ENCODE data around the gene ABCA7.

DNA sequence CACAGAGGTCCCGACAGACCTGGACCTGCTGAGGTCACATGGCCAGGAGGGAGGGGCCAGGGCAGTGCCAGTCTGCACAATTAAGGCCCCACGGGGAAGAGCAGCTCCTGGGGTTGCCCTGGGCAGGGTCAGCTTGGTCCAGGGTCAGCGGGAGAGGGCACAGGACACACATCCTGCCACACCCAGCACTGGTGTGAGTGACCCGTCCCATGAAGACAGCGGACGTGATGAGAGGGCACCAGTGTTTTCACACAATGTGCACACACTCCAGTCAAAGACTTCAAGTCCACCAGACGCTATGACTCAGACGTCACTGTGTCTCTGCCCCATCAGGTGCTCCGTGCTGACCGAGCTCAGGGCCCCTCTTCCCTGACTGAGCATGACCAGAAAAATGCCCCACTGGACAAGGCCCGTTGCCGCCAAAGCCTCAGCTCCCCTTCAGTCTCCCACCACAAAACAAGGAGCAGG is 23.2 kb upstream of the ABCA7 start:
- TF ChIP-seq, protein P1, sequence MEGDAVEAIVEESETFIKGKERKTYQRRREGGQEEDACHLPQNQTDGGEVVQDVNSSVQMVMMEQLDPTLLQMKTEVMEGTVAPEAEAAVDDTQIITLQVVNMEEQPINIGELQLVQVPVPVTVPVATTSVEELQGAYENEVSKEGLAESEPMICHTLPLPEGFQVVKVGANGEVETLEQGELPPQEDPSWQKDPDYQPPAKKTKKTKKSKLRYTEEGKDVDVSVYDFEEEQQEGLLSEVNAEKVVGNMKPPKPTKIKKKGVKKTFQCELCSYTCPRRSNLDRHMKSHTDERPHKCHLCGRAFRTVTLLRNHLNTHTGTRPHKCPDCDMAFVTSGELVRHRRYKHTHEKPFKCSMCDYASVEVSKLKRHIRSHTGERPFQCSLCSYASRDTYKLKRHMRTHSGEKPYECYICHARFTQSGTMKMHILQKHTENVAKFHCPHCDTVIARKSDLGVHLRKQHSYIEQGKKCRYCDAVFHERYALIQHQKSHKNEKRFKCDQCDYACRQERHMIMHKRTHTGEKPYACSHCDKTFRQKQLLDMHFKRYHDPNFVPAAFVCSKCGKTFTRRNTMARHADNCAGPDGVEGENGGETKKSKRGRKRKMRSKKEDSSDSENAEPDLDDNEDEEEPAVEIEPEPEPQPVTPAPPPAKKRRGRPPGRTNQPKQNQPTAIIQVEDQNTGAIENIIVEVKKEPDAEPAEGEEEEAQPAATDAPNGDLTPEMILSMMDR (conservative IDR thresholded peaks at IDR 0.05 in 1 of 2, IDR thresholded peaks at IDR 0.05 in 1 of 2; ENCODE audit: extremely low read depth in 1 of 2, insufficient read depth in 1 of 2, low read depth in 1 of 2, low read length in 2 of 2): no peak
- no peak for TF ChIP-seq EZH2 (IDR thresholded peaks at IDR 0.05; ENCODE audit: borderline replicate concordance, low read length)

Data from mammary epithelial cell (primary cell).